ENCODE measurements around the gene DRD4.

DRD4 gene

GRCh38 chr11:636511-637332 is at the start of gene DRD4:
DRD4 (plus strand) TSS chr11:637269; CDS start chr11:637305, 36 bp downstream.
- H3K4me3 ChIP-seq (ENCODE audit: low read depth, low read length) = peak within 1 kb of the TSS; percentile 63

DNA sequence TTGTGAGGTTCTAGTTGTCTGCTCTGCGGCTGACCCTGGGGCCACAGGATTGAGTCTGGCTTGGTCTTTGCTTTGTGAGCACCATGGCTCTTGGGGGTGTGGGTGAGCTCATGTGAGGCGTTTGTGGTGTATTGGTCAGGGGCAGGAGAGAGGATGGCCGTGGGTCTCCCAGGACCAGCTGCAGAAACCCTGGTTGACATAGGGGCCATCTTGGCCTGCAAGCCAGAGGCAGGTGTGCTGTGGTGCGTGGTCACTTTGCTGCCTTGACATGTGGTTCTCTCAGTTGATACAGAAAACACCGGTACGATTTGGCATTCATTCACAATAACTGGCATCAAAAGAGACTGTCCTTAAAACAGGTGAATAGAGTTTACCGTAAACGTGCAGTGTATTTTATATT is 49.5 kb upstream of the DRD4 start:
- no peak overlapping the region for H3K4me3 ChIP-seq (ENCODE audit: low read depth, low read length)

DNA sequence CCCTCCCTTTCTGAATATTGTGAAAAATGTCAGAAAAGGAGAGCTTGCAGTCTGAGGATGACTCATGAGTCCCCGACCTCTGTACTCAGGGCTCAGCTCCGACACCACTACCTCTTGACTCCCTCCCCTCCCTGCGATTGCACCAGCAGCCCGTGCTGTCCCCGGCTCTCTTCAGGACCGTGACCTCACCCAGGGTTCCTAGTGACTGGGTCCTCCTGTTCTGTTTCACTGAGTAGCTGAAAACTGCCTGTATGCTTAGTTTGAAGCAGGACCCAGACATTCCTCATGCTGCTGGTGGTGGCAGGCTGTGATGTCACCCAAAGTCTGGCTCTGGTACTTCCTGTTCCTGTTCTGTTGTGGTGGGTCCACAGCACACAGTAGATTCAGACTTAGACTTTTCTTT is 49.1 kb upstream of the DRD4 start:
- no peak overlapping the region for H3K4me3 ChIP-seq (ENCODE audit: low read depth, low read length)

DNA sequence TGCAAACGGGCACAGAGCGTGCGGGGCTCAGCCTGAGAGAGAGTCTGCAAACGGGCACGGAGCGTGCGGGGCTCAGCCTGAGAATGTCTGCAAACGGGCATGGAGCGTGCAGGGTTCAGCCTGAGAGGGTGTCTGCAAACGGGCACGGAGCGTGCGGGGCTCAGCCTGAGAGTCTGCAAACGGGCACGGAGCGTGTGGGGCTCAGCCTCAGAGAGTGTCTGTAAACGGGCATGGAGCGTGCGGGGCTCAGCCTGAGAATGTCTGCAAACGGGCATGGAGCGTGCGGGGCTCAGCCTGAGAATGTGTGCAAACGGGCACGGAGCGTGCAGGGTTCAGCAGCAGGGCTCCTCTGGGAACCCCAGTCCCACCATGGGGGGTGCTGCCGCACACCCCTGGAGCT is 47.3 kb upstream of the DRD4 start:
- H3K4me3 ChIP-seq (ENCODE audit: low read depth, low read length) = no peak overlapping the region

- no peak overlapping the region for H3K4me3 ChIP-seq (ENCODE audit: low read depth, low read length)
Measured at GRCh38 chr11:590997-591396, 46.1 kb upstream of the DRD4 start.

GRCh38 chr11:592501-592900 is 44.6 kb upstream of the DRD4 start:
- no peak overlapping the region for H3K4me3 ChIP-seq (ENCODE audit: low read depth, low read length)

DNA sequence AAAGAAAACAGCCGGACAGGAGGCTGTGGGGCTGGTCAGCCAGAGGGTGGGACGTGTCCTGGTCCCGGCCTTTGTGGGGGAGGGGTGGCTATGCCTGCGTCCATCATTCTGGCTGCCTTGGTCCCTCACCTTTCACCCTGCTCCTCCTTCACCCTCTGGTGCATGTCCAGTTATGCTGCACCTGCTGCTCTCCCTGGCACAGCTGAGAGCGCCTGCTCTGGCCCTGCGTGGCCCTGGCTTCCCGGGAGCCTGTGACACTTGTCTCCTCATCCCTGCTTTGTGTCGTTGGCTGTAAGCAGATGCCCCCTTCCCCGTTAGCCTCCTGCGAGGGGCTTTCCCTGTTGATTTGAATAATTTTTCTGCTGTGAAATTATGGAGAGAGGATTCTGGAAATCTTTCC is 44.2 kb upstream of the DRD4 start:
- no peak overlapping the region for H3K4me3 ChIP-seq (ENCODE audit: low read depth, low read length)

- no peak overlapping the region for H3K4me3 ChIP-seq (ENCODE audit: low read depth, low read length)
Measured at GRCh38 chr11:593347-593746, 43.7 kb upstream of the DRD4 start.

DNA sequence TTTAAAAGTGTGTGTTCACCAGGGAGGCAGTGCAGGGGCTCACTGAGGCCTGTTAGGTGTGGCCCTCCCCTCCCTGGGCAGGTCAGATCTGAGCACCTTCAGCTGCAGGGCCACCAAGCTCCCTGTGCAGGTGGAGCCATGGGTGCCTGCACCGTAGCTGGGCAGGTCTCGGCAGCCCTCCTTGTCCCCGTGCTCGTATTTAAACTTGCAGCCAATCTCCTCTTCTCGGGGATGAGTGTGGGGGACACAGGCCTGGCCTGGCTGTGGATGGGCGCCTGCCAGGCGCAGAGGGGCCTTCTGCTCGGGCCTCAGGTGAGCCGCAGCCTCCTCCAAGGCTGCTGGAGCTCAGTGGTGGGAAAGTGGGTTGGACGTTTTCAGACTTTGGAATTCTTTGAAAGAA is 41.7 kb upstream of the DRD4 start:
- H3K4me3 ChIP-seq (ENCODE audit: low read depth, low read length) = no peak overlapping the region

DNA sequence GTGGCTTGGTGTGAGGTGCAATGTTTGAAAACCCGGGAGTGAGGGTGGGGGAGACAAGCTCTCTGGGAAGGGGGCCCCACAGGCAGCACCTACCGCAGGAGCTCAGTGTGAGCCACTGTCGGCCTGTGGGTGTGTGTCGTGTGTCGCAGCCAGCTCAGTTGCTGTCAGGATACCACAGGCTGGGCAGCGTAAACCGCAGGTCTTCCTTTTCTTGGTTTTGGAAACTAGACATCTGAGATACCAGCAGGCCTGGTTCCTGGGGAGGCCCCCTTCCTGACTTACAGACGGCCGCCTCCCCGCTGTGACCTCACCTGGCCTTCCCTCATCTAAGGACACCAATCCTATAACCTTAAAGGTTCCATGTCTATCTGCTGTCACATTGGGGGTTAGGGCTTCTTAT is 40.7 kb upstream of the DRD4 start:
- no peak overlapping the region for H3K4me3 ChIP-seq (ENCODE audit: low read depth, low read length)

DNA sequence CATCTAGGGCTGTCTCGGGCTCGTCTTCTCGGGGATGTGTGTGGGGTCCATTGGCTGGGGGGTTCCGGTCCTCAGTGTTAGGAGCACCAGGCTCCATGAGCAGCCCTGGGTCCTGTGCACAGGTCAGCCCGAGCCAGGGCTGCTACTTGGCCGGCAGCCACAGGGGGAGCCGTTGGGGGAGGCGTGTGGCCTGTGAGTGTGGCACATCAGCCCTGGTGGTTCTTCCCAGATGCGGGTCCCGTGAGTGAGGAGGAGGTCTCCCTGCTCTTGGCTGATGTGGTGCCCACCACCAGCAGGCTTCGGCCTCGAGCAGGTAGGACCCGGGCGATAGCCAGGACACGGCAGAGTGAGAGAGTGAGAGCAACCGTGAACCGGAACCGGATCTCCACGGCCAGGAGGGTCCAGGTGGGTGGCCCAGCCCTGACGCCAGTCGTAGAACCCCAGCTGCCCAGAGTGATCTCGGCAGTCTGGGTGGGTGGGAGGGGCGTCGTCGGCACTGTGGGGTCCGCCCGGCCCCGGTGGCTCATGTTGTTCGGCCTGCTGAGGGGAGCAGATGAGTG is 39.8 kb upstream of the DRD4 start:
- H3K4me3 ChIP-seq (ENCODE audit: low read depth, low read length) = no peak overlapping the region

DNA sequence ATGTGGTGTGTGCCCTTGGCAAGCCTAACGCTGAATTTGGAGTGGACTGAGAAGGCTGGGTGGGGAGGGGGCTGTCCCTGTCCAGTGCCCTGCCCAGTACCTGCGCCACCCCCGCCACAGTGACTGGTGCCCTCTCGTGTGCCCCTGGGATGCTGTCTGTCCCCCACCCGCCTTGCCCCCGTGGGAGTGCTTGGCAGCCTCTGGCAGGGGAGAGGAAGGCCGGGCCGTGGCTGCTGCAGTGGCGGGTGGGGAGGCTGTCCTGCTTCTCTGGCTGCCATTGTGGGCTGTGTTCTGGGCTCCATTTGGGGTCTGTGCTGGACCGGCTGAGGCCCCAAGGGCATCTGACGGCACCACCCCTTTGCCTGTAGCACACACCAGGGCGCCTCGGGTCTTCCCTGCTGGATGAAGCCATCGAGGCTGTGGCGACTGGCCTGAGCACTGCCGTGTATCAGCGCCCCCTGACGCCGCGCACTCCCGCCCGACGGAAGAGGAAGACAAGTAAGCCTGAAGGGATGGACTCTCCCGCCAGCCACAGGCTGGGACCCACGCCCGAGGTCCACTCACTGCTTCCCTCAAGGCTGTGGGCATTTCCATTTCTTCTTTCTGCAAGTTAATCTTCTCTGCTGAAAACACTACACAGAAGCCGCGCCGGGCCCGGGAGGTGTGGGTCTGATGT is 38.9 kb upstream of the DRD4 start:
- no peak overlapping the region for H3K4me3 ChIP-seq (ENCODE audit: low read depth, low read length)

- H3K4me3 ChIP-seq (ENCODE audit: low read depth, low read length) = no peak overlapping the region
Measured at GRCh38 chr11:601573-602245, 35.4 kb upstream of the DRD4 start.

DNA sequence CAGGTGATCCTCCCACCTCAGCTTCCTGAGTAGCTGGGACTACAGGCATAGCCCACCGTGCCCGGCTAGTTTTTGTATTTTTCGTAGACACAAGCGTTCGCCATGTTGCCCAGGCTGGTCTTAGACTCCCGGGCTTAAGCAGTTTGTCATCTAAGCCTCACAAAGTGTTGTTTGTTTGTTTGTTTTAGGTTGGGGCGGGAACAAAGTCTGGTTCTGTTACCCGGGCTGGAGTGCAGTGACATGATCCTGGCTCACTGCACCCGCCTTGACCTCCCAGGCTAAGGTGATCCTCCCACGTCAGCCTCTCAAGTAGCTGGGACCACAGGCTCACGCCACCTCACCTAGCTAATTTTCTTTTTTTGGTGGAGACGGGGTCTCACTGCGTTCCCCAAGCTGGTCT is 33.9 kb upstream of the DRD4 start:
- H3K4me3 ChIP-seq (ENCODE audit: low read depth, low read length) = no peak overlapping the region

- no peak overlapping the region for H3K4me3 ChIP-seq (ENCODE audit: low read depth, low read length)
Measured at GRCh38 chr11:605286-606129, 31.6 kb upstream of the DRD4 start.

DNA sequence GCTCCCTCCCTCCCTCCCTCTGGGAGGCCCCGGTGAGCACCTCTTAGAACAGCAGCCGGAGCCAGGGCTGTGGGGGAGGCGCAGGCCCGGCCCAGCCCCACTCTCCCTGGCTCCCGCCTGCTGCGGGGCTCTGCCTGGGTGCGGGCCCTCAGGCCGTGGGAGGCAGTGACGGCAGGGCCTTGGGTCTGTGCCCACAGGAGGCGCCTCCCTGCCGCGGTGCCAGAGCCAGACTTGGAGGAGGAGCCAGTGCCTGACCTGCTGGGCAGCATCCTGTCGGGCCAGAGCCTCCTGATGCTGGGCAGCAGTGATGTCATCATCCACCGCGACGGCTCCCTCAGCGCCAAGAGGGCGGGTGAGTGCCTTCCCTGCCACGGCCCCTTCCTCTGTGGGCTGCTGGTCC is 30.8 kb upstream of the DRD4 start:
- no peak overlapping the region for H3K4me3 ChIP-seq (ENCODE audit: low read depth, low read length)

- no peak overlapping the region for H3K4me3 ChIP-seq (ENCODE audit: low read depth, low read length)
Measured at GRCh38 chr11:607020-607780, 29.9 kb upstream of the DRD4 start.

- no peak overlapping the region for H3K4me3 ChIP-seq (ENCODE audit: low read depth, low read length)
Measured at GRCh38 chr11:607971-608659, 29.0 kb upstream of the DRD4 start.

GRCh38 chr11:608791-609251 is 28.2 kb upstream of the DRD4 start:
- no peak overlapping the region for H3K4me3 ChIP-seq (ENCODE audit: low read depth, low read length)

Data from iPS-11a (cell line).